Muscle of arm (tissue), 14 donors: ENCODE results near the gene CXCR2. TPM values are rescaled to one million over a fixed set of nuclear protein-coding genes. Genes with fewer than 3 reads are reported as not detected.
"Not testable (repeated sequence)": the region's sequence is repeated elsewhere in the genome, so short reads cannot be mapped to it uniquely, and the experiment has no call there.

Experiments
- DNase-seq: peaks from one replicate; pipeline ENCODE4 v3.0.0-alpha.2; 2013
- long read RNA-seq, 11 donors: transcript quantifications; one replicate each; lab custom pipeline, GENCODE V29; 2026
- polyA plus RNA-seq, 12 donors: library from polyadenylated mRNA; unstranded; fragments of 120-200 nt; gene quantifications; one replicate each; pipeline ENCODE4 v1.2.1, GENCODE V29; 2013; ENCODE audit not compliant: insufficient read length in 12 of 12

CXCR2 gene
- 1 to 10 TPM in 2 of 12 donors, under 1 TPM in 8, not detected in 2; 0.20 to 1.4 (median 0.34) TPM for polyA plus RNA-seq
- long read RNA-seq, donor 1: 0 reads
- long read RNA-seq, donor 2: 0 reads
- long read RNA-seq, donor 3: 0 reads
- long read RNA-seq, donor 4: 0 reads
- long read RNA-seq, donor 5: 0 reads
- long read RNA-seq, donor 6: 0 reads
- long read RNA-seq, donor 7: 0 reads
- long read RNA-seq, donor 8: 0 reads
- long read RNA-seq, donor 9: 0 reads
- long read RNA-seq, donor 10: 0 reads
- long read RNA-seq, donor 11: 0 reads

DNA sequence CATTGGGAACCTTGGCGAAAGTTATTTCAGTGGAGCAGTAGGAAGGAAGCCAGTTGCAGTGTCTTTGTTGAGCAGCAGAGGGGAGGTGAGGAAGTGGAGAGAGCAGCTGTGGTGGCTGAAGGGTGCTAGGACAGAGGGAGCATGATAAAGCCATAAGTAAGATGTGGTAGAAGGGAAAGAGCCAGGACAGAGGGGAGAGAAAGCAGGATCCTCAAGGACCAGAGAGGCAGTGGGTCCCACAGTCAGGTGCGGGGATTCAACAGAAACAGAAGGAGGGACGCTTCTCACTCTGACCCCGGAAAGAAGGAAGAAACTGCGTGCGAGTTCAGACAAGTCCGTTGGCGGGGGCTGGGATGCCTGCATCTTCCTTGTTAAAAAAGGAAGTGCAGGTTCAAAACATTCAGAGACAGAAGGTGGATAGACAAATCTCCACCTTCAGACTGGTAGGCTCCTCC is at the start of gene CXCR2:
CXCR2 (plus strand) TSS at position 403 of the 455 bp plus-strand sequence. CDS start 8,774 bp downstream, outside the sequence.
- DNase-seq: peak; percentile 8

- DNase-seq: no peak
Measured at GRCh38 chr2:218077464-218078216, 48.2 kb upstream of the CXCR2 start.

DNA sequence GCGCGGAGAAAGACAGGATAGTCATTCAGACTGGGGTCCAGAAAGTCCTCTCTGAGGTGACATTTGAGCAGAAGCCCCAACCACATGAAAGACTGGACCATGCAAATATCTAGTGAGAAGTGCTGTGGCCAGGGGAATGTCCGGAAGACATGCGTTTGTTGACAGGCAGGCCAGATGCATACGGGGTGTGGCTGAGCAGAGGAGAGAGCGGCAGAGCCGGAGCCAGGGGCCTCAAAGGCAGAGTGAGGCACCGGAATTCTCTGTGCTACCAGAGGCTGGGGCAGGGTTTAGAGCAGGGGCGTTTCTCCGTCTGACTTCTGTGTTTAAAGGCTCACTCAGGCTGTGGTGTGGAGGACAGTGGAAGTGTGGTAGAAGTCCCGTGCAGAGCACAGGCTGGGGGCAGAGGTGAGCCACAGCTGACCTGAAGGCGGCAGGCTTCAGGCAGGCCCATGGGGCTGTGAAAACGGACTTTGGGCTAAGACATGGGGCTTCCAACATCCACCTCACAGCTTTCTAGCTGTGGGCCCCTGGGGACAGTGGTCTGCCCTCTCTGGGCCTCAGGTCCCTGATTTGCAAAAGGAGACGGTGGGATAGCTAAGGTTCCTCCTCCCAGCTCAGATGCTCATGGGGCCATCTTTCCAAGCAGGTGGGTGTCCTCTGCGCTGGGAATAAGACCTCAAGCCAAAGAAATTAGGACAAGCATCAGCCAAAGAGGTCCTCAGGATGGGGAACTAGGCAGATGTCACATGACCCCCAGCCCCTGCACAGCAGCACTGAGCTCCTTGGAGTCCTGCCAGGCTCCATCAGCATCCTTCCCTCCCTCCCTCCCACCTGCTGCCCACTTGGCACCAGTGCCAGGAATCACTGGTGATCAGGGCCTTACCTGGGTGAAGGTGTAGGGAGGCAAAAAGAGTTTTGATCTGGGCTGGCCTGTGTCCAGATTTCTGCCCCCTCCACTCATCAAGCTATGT is 45.6 kb upstream of the CXCR2 start:
- no peak for DNase-seq

DNA sequence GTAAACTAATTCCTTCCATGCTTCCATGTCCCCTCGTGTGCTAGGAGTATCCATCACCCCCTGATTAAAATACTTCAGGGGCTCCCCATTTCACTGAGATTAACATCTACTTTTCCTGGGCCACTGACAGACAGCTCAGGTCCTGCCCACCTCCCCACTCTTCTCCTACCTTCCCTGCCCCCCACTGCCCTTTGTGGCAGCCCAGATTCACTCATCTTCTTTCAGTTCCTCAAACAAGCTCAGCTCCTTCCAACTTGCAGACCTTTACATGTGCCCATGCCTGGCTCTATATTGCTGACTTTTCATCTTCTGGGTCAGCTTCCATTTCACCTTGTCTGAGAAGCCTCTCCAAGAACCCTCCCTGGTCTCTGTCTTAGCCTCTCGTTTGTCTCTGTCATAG is 44.8 kb upstream of the CXCR2 start:
- no peak for DNase-seq

- no peak for DNase-seq
Measured at GRCh38 chr2:218081695-218082094, 44.1 kb upstream of the CXCR2 start.

GRCh38 chr2:218082586-218083351 is 43.1 kb upstream of the CXCR2 start:
- DNase-seq: no peak

DNA sequence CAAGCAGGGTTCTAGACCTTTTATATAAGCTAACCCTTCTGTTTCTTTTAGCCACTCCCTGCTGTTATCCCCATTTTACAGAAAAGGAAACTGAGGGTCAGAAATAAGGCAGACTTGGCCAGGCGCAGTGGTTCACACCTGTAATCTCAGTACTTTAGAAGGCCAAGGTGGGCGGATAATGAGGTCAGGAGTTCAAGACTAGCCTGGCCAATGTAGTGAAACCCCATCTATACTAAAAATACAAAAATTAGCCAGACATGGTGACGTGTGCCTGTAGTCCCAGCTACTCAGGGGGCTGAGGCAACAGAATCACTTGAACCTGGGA is 42.5 kb upstream of the CXCR2 start:
- DNase-seq: no peak

GRCh38 chr2:218086478-218086877 is 39.4 kb upstream of the CXCR2 start:
- no peak for DNase-seq

DNA sequence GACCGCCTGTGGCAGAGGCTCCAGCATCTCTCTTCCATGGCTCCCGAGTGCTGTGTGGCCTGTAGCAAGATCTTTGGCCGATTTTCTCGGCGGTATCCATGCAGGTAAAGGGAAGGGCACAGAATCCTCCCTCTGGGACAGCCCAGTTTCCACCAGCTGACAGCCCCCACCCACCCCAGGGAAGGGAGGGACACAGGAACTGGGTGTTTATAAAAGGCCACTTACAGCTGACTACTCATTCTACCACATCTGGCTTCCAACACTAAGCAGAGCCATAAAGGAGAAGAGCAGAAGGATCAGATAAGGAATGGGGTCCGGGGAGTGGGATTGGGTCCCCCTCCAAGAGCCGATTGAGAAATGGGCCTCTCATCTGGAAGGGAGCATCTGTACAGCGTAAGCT is 36.6 kb upstream of the CXCR2 start:
- DNase-seq: no peak

DNA sequence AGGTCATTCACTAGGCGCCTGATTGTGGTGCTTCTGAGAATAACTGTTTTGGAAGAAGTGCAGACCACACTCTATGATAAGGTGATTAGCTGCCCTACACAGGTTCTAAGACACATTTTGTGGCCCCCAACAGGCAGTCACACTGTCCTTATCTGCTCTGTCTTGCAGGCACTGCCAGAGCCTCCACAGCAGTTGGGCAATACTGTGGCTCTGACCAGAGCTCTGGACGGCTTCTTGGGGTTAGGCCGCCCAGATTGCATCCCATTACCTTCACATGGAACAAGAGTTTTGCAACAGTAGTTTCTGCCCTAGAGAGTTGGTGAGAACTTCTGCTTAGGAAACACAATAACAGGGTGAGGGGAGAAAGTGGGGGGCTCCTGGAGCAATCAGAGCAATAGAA is 34.1 kb upstream of the CXCR2 start:
- no peak for DNase-seq

DNA sequence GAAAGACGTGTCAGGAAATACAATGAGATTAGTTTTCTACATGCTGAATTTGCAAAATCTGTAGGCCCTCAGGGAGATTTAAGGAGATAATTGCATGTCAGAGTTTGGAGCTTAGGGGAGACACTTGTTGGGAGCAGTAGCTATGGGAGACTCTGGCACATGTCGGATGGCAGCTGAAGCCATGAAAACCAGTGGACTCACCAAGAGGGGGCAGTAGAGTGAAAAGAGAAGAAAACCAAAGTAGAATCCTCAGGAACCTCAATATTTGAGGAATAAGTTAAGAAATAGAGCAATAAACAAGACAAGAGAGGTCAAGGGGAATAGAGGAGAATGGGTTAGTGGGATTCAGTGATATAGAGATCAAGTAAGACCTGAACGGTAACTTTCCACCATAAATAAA is 31.9 kb upstream of the CXCR2 start:
- no peak for DNase-seq

DNA sequence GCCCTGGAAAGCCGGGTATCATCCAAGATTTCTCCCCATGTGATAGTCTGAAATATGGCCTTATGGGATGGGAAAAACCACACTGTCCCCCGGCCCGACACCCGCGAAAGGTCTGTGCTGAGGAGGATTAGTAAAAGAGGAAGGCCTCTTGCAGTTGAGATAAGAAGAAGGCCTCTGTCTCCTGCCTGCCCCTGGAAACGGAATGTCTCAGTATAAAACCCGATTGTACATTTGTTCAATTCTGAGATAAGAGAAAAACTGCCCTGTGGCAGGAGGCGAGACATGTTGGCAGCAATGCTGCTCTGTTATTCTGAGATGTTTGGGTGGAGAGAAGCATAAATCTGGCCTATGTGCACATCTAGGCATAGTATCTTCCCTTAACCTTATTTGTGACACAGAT is 30.0 kb upstream of the CXCR2 start:
- no peak for DNase-seq

DNA sequence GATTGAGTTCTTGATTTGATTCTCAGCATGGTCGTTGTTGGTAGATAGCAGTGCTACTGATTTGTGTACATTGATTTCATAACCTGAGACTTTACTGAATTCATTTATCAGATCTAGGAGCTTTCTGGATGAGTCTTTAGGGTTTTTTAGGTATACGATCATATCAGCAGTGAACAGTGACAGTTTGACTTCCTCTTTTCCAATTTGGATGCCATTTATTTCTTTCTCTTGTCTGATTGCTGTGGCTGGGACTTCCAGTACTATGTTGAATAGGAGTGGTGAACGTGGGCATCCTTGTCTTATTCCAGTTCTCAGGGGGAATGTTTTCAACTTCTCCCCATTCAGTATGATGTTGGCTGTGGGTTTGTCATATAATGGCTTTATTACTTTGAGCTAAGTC is 27.9 kb upstream of the CXCR2 start:
- DNase-seq: no peak

GRCh38 chr2:218108834-218109233 is 17.0 kb upstream of the CXCR2 start:
- DNase-seq: not testable (repeated sequence)

- not testable (repeated sequence) for DNase-seq
Measured at GRCh38 chr2:218121789-218122188, 4.0 kb upstream of the CXCR2 start.

GRCh38 chr2:218122286-218122685 is 3.5 kb upstream of the CXCR2 start:
- not testable (repeated sequence) for DNase-seq

DNA sequence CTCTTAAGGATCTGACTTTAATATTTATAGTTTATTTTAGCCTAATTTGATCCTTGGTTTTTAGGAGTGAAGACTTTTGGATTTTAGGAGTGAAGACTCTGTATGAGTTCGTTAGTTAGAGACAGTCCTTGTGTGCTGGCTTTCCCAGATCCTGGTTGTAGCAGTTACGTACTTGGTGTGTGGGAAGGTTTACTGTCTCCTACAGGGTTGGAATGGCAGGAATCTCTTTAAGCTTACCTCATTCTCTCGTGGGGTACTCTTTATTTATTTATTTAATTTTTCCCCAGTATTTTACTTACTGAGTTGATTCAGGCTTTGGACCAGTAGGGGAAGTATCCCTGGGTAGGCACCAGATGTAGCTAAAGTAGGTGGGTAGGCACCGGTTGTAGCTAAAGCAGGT is 1.8 kb upstream of the CXCR2 start:
- DNase-seq: no peak

DNA sequence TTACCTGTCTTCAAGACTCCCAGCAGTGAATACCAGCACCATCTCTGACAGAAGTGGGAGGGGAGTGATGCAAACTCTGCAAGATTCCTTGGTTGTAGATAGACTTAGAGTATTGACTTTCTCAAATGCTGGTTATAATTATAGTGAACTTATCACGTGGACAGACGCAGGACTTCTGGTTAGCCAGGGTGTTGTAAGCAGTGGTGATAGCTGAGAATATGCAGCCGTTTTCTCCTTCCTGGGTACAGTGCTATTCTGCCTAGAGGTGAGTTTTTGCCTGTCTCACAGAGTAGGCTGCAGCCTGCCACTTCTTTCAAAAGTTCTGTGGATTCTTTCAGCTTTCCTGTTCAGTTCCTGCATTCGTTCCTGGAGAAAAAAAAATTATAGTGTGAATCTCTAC is 733 bp upstream of the CXCR2 start:
- no peak for DNase-seq

DNA sequence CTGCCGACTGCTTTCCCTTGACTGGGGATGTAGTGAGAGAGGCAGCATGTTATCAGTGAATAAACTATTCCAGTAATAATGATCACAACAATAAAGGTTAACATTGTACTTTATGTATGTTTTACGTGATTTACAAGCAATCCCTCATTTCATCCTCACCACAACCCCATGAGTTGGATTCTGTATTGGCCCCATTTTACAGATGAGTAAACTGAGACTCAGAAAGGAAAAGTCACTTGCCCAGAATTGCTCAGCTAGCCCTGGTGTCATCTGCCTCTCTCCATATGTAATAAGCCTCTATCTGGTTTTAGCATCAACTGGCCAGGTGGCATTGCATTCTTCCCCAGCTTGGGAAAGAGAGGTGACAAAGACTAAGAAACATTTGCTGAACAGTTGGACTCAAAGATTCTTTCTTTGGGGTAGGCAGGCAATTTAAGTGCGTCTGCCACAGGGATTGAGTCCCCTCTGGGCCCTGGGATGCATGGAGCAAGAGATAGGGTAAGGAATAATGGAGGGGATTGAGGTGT is 2.2 kb downstream of the CXCR2 start:
- no peak for DNase-seq

DNA sequence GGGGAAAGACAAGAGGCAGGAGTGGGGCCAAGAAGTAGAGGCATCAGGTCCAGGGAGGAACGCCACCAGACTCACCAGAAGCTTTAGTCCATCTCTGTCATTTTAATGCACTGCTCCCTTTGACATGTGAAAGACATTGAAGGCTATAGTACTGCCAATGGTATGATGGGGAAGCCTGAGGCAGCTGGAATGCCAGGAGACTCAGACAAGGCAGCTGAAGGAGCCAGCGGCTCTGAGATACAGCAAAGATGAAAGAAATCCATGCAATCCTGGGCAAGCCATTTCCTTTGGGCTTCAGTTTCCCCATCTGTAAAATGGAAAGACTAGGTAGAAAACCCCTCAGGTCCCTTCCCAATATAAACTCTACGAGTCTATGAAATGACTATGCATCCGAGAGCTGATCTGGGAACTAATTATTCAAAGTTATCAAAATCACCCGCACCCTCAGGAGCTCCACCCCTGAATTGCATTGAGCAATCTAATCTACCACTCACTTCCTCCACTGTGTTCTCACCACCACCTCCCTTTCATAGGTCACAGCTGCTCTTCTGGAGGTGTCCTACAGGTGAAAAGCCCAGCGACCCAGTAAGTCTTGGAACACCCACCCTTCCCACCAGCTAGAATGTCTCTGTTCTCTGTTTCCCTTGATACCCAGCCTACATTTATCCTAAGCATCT is 3.1 kb downstream of the CXCR2 start:
- DNase-seq: no peak
